SJCRH30 (cell line): ENCODE data around the gene UBASH3B. TPM values are rescaled to one million over a fixed set of nuclear protein-coding genes. Genes with fewer than 3 reads are reported as not detected.
A peak's percentile ranks its signal among the peaks of the same experiment; 100 is the strongest.
"Not testable (repeated sequence)": the region's sequence is repeated elsewhere in the genome, so short reads cannot be mapped to it uniquely, and the experiment has no call there.

Source experiments
- DNase-seq, 2 experiments: peaks; one replicate each; pipeline ENCODE4 v3.0.0-alpha.2; 2015 to 2020
- H3K27ac ChIP-seq: fragments of 250-450 bp; sonication (Bioruptor Pico); 2 replicates; pipeline ENCODE4 v1.5.1; 2020; ENCODE audit warnings: mild to moderate bottlenecking, moderate library complexity
- H3K27me3 ChIP-seq: fragments of 250-450 bp; sonication (Bioruptor Pico); 2 replicates; pipeline ENCODE4 v1.5.1; 2020; ENCODE audit warnings: mild to moderate bottlenecking, moderate library complexity
- H3K36me3 ChIP-seq: fragments of 250-450 bp; sonication (Bioruptor Pico); 2 replicates; pipeline ENCODE4 v1.5.1; 2020; ENCODE audit warnings: mild to moderate bottlenecking, moderate library complexity
- H3K4me1 ChIP-seq: fragments of 250-450 bp; sonication (Bioruptor Pico); 2 replicates; pipeline ENCODE4 v1.5.1; 2020; ENCODE audit warnings: mild to moderate bottlenecking, moderate library complexity
- H3K4me3 ChIP-seq: fragments of 250-450 bp; sonication (Bioruptor Pico); 2 replicates; pipeline ENCODE4 v1.5.1; 2020; ENCODE audit warnings: mild to moderate bottlenecking, moderate library complexity
- H3K9me3 ChIP-seq: fragments of 250-450 bp; sonication (Bioruptor Pico); replicated peaks from 2 replicates; pipeline ENCODE4 v1.5.1; 2020; ENCODE audit warnings: mild to moderate bottlenecking, moderate library complexity
- total RNA-seq: library from RNA; depleted of rRNA; stranded (reverse); fragments of >200 nt; shearing (Covaris generic); gene quantifications from 2 replicates; pipeline ENCODE4 v1.2.3, GENCODE V29; 2014; rRNA removed

The UBASH3B gene
- 0.38 TPM in 2 replicates for total RNA-seq

- peak within 1 kb of the TSS; percentile 60 for H3K4me3 ChIP-seq
- H3K36me3 ChIP-seq, result no peaks in the 10 kb centered on the region
- H3K27ac ChIP-seq, result no peak within 1 kb of the TSS
- H3K27me3 ChIP-seq, result no peaks in the 10 kb centered on the region
- DNase-seq, result peak; percentile 33 to 44
- H3K4me1 ChIP-seq, result no peaks in the 10 kb centered on the region
- no peaks in the 10 kb centered on the region for H3K9me3 ChIP-seq
Measured at GRCh38 chr11:122655527-122656072, at the start of gene UBASH3B. TSS of gene UBASH3B (plus strand) at chr11:122655722. CDS start at chr11:122656050, 328 bp downstream.

- H3K27me3 ChIP-seq, DNase-seq, H3K36me3 ChIP-seq, H3K4me3 ChIP-seq, H3K4me1 ChIP-seq, H3K27ac ChIP-seq, H3K9me3 ChIP-seq: not testable (repeated sequence)
Measured at GRCh38 chr11:122607162-122607561, 48.4 kb upstream of the UBASH3B start.

GRCh38 chr11:122612123-122612824, 43.2 kb upstream of the UBASH3B start:
- Histone ChIP-seq H3K27ac (no peak overlapping the region), H3K9me3 (no peaks in the 10 kb centered on the region), H3K4me3 (no peak overlapping the region), H3K27me3 (no peaks in the 10 kb centered on the region), H3K36me3 (no peaks in the 10 kb centered on the region), H3K4me1 (no peaks in the 10 kb centered on the region)
- no peak for DNase-seq

- Histone ChIP-seq H3K4me1 (no peaks in the 10 kb centered on the region), H3K27me3 (no peaks in the 10 kb centered on the region), H3K36me3 (no peaks in the 10 kb centered on the region), H3K4me3 (no peak overlapping the region), H3K9me3 (no peaks in the 10 kb centered on the region; the same call in 1 of the 2 replicates), H3K27ac (no peak overlapping the region)
- no peak for DNase-seq
Measured at GRCh38 chr11:122616718-122617117, 38.8 kb upstream of the UBASH3B start.

- H3K27me3 ChIP-seq, result no peaks in the 10 kb centered on the region
- no peaks in the 10 kb centered on the region for H3K4me1 ChIP-seq
- no peaks in the 10 kb centered on the region for H3K36me3 ChIP-seq
- H3K4me3 ChIP-seq, result no peak overlapping the region
- no peaks in the 10 kb centered on the region; the same call in 1 of the 2 replicates for H3K9me3 ChIP-seq
- DNase-seq, result no peak
- no peak overlapping the region for H3K27ac ChIP-seq
Measured at GRCh38 chr11:122617297-122617696, 38.2 kb upstream of the UBASH3B start.

- Histone ChIP-seq H3K4me1 (no peaks in the 10 kb centered on the region), H3K9me3 (no peaks in the 10 kb centered on the region; the same call in 1 of the 2 replicates), H3K27ac (no peak overlapping the region), H3K36me3 (no peaks in the 10 kb centered on the region), H3K27me3 (no peaks in the 10 kb centered on the region), H3K4me3 (no peak overlapping the region)
- no peak for DNase-seq
Measured at GRCh38 chr11:122617926-122618325, 37.6 kb upstream of the UBASH3B start.

GRCh38 chr11:122618927-122619326, 36.6 kb upstream of the UBASH3B start:
- no peaks in the 10 kb centered on the region for H3K27me3 ChIP-seq
- no peaks in the 10 kb centered on the region for H3K4me1 ChIP-seq
- no peaks in the 10 kb centered on the region for H3K36me3 ChIP-seq
- no peak overlapping the region for H3K27ac ChIP-seq
- no peak overlapping the region for H3K4me3 ChIP-seq
- no peaks in the 10 kb centered on the region; the same call in 1 of the 2 replicates for H3K9me3 ChIP-seq
- DNase-seq, result no peak

- H3K4me3 ChIP-seq, result no peak overlapping the region
- no peaks in the 10 kb centered on the region for H3K4me1 ChIP-seq
- no peaks in the 10 kb centered on the region; the same call in 1 of the 2 replicates for H3K9me3 ChIP-seq
- no peaks in the 10 kb centered on the region for H3K36me3 ChIP-seq
- no peaks in the 10 kb centered on the region for H3K27me3 ChIP-seq
- H3K27ac ChIP-seq, result no peak overlapping the region
- DNase-seq, result no peak
Measured at GRCh38 chr11:122619757-122620156, 35.8 kb upstream of the UBASH3B start.

GRCh38 chr11:122625501-122625900, 30.0 kb upstream of the UBASH3B start:
- H3K36me3 ChIP-seq, H3K4me3 ChIP-seq, DNase-seq, H3K9me3 ChIP-seq, H3K27me3 ChIP-seq, H3K27ac ChIP-seq, H3K4me1 ChIP-seq: not testable (repeated sequence)

- Histone ChIP-seq H3K36me3 (no peaks in the 10 kb centered on the region), H3K4me1 (no peaks in the 10 kb centered on the region), H3K27ac (no peak overlapping the region), H3K9me3 (no peaks in the 10 kb centered on the region), H3K27me3 (no peaks in the 10 kb centered on the region), H3K4me3 (no peak overlapping the region)
- DNase-seq, result no peak
Measured at GRCh38 chr11:122625976-122626665, 29.4 kb upstream of the UBASH3B start.

- H3K9me3 ChIP-seq, result no peaks in the 10 kb centered on the region
- H3K36me3 ChIP-seq, result no peaks in the 10 kb centered on the region
- DNase-seq, result no peak
- H3K27ac ChIP-seq, result no peak overlapping the region
- no peaks in the 10 kb centered on the region for H3K27me3 ChIP-seq
- no peak overlapping the region for H3K4me3 ChIP-seq
- H3K4me1 ChIP-seq, result no peaks in the 10 kb centered on the region
Measured at GRCh38 chr11:122627745-122628144, 27.8 kb upstream of the UBASH3B start.

- Histone ChIP-seq H3K4me1 (no peaks in the 10 kb centered on the region), H3K27ac (no peak overlapping the region), H3K36me3 (no peaks in the 10 kb centered on the region), H3K27me3 (no peaks in the 10 kb centered on the region), H3K9me3 (no peaks in the 10 kb centered on the region), H3K4me3 (no peak overlapping the region)
- peak; percentile 33 to 65 for DNase-seq
Measured at GRCh38 chr11:122628810-122629555, 26.5 kb upstream of the UBASH3B start.

- Histone ChIP-seq H3K4me1 (no peaks in the 10 kb centered on the region), H3K27me3 (no peaks in the 10 kb centered on the region), H3K27ac (no peak overlapping the region), H3K9me3 (no peaks in the 10 kb centered on the region), H3K36me3 (no peaks in the 10 kb centered on the region), H3K4me3 (no peak overlapping the region)
- no peak for DNase-seq
Measured at GRCh38 chr11:122632181-122632824, 23.2 kb upstream of the UBASH3B start.

- Histone ChIP-seq H3K27me3 (no peaks in the 10 kb centered on the region), H3K4me1 (no peaks in the 10 kb centered on the region), H3K36me3 (no peaks in the 10 kb centered on the region), H3K4me3 (no peak overlapping the region), H3K9me3 (no peaks in the 10 kb centered on the region), H3K27ac (no peak overlapping the region)
- peak in 1 of 2 experiments; percentile 22 for DNase-seq
Measured at GRCh38 chr11:122633219-122633829, 22.2 kb upstream of the UBASH3B start.
